Motor neuron (in vitro differentiated cells): ENCODE results near the gene USP17L17. TPM values are rescaled to one million over a fixed set of nuclear protein-coding genes. Genes with fewer than 3 reads are reported as not detected.
"Not testable (repeated sequence)": the region's sequence is repeated elsewhere in the genome, so short reads cannot be mapped to it uniquely, and the experiment has no call there.

Experiments used
- ATAC-seq, 8 experiments: fragments of 200-7000 bp; cut with Tn5 transposase; replicated peaks in 6 of 8; 2 replicates each; pipeline ENCODE4 v1.8.0; 2021; ENCODE audit warnings: mild to moderate bottlenecking in 8 of 8, moderate library complexity in 8 of 8
- H3K27ac ChIP-seq, 2 donors: fragments of 250-450 bp; sonication (Bioruptor Pico); 2 replicates each; pipeline ENCODE4 v1.9.0; 2021; ENCODE audit warnings: antibody characterized with exemption in 2 of 2, mild to moderate bottlenecking in 2 of 2, moderate library complexity in 1 of 2
- H3K4me1 ChIP-seq, 2 donors: fragments of 250-450 bp; sonication (Bioruptor Pico); replicated peaks in 1 of 2; 2 replicates each; pipeline ENCODE4 v1.6.1; 2021; ENCODE audit warnings: antibody characterized with exemption in 2 of 2, mild to moderate bottlenecking in 2 of 2, moderate library complexity in 1 of 2
- H3K4me3 ChIP-seq, 5 donors: fragments of 250-450 bp; sonication (Bioruptor Pico); 2 replicates each; pipeline ENCODE4 v1.9.0; 2021; ENCODE audit warnings: antibody characterized with exemption in 5 of 5, mild to moderate bottlenecking in 5 of 5, moderate library complexity in 4 of 5
- WGBS, 10 experiments: fragments of 450-650 bp; shearing (Covaris generic); methylation state at CpG; one replicate each; pipeline ENCODE4 v1.0.0; 2022; 5-methylcytosine and 5-hydroxymethylcytosine counted together
- in situ Hi-C, 9 experiments: fragments of 400-800 bp; cut with MboI; loops; one replicate each; pipeline ENCODE4 v1.15.0; 2021; ENCODE audit warnings: low sequenced_read_pairs in 9 of 9, low pct_unique_long_range_greater_than_20kb in 2 of 9; ENCODE audit not compliant: unreplicated experiment in 9 of 9
- total RNA-seq, 8 experiments: library from RNA; unstranded; fragments of 300-600 nt; gene quantifications; 2 replicates each; pipeline versions ENCODE4 v1.2.3 to v1.2.4, GENCODE V29; 2022

USP17L17 gene
- total RNA-seq: not detected

- H3K4me1 ChIP-seq, ATAC-seq, H3K4me3 ChIP-seq, H3K27ac ChIP-seq, in situ Hi-C loops: not testable (repeated sequence)
- WGBS, 10 experiments: no CpG with 5 or more reads among the region's 14 CpGs
These were observed at the start of gene USP17L17 for GRCh38 chr4:9243579-9243978. TSS of gene USP17L17 (plus strand) at chr4:9243879. CDS start at chr4:9243879, 0 bp downstream.

DNA sequence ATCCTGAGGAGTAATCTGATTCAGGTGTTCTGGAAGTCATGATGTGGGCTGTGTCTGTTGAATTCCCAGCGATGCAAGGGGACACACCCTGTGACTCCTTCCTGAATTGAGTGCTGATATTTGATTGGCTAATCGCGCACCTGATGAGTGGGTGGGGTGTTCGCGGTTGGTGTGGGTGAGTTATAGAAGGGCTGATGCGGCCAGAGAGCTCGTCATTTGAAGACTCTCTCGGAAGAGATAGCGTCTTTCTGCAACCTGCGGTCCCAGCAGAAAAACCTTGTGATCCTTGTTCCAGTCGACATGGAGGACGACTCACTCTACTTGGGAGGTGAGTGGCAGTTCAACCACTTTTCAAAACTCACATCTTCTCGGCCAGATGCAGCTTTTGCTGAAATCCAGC, 33.3 kb upstream of the USP17L17 start, which contains the start of gene USP17L10:
Gene USP17L10 (plus strand): TSS at position 301 of the 400 bp plus-strand sequence. CDS start 0 bp downstream, at position 301.
- H3K4me3 ChIP-seq, ATAC-seq, H3K4me1 ChIP-seq, in situ Hi-C loops, H3K27ac ChIP-seq: not testable (repeated sequence)
- WGBS, 10 experiments: no CpG with 5 or more reads among the region's 13 CpGs

DNA sequence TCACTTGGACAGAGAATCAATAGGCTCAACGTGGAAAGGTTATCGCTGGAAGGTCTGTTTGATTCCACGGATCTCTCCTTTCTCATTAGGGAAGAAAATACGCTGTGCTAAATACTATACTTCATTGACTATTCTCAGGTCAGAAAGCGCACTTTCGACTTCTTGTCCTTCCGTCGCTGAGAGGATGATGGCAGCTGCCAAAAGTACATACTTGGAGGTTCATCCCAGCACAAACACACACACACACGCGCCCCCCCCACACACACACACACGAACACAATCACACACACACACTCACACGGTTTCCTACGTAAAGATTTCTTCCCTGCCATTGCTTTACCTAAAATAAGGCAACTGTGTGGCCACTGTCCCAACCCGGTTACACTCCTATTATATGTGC, 29.0 kb upstream of the USP17L17 start:
- no CpG with 5 or more reads among the region's 14 CpGs for WGBS, 10 experiments
- in situ Hi-C loops, ATAC-seq: not testable (repeated sequence)

GRCh38 chr4:9215105-9215504, 28.6 kb upstream of the USP17L17 start, which contains the start of gene USP17L11:
TSS of gene USP17L11 (plus strand) at chr4:9215405. CDS start at chr4:9215405, 0 bp downstream.
- WGBS, 10 experiments: no CpG with 5 or more reads among the region's 14 CpGs
- in situ Hi-C loops, ATAC-seq: not testable (repeated sequence)

More for the DNA sequence above, 29.0 kb upstream of the USP17L17 start:
- H3K27ac ChIP-seq, H3K4me3 ChIP-seq, H3K4me1 ChIP-seq: not testable (repeated sequence)

GRCh38 chr4:9219852-9220251, 23.8 kb upstream of the USP17L17 start, which contains the start of gene USP17L12:
TSS of gene USP17L12 (plus strand) at chr4:9220152. CDS start at chr4:9220152, 0 bp downstream.
- H3K27ac ChIP-seq, H3K4me1 ChIP-seq, ATAC-seq, in situ Hi-C loops, H3K4me3 ChIP-seq: not testable (repeated sequence)
- no CpG with 5 or more reads among the region's 13 CpGs for WGBS, 10 experiments

More at GRCh38 chr4:9215105-9215504, 28.6 kb upstream of the USP17L17 start, which contains the start of gene USP17L11:
- not testable (repeated sequence) for H3K4me1 ChIP-seq, H3K27ac ChIP-seq, H3K4me3 ChIP-seq

GRCh38 chr4:9224596-9224995, 19.1 kb upstream of the USP17L17 start, which contains the start of gene USP17L13:
TSS of gene USP17L13 (plus strand) at chr4:9224896. CDS start at chr4:9224896, 0 bp downstream.
- in situ Hi-C loops, H3K4me3 ChIP-seq, H3K4me1 ChIP-seq, H3K27ac ChIP-seq, ATAC-seq: not testable (repeated sequence)
- WGBS, 10 experiments: no CpG with 5 or more reads among the region's 14 CpGs

DNA sequence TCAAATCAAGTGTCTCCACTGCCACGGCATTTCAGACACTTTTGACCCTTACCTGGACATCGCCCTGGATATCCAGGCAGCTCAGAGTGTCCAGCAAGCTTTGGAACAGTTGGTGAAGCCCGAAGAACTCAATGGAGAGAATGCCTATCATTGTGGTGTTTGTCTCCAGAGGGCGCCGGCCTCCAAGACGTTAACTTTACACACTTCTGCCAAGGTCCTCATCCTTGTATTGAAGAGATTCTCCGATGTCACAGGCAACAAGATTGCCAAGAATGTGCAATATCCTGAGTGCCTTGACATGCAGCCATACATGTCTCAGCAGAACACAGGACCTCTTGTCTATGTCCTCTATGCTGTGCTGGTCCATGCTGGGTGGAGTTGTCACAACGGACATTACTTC, 13.4 kb upstream of the USP17L17 start:
- in situ Hi-C loops, H3K27ac ChIP-seq, ATAC-seq, H3K4me3 ChIP-seq, H3K4me1 ChIP-seq: not testable (repeated sequence)
- WGBS, 10 experiments: no CpG with 5 or more reads among the region's 8 CpGs

DNA sequence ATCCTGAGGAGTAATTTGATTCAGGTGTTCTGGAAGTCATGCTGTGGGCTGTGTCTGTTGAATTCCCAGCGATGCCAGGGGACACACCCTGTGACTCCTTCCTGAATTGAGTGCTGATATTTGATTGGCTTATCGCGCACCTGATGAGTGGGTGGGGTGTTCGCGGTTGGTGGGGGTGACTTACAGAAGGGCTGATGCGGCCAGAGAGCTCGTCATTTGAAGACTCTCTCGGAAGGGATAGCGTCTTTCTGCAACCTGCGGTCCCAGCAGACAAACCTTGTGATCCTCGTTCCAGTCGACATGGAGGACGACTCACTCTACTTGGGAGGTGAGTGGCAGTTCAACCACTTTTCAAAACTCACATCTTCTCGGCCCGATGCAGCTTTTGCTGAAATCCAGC, 9.6 kb upstream of the USP17L17 start, which contains the start of gene USP17L15:
Gene USP17L15 (plus strand): TSS at position 301 of the 400 bp plus-strand sequence. CDS start 0 bp downstream, at position 301.
- in situ Hi-C loops, H3K27ac ChIP-seq, H3K4me3 ChIP-seq, ATAC-seq, H3K4me1 ChIP-seq: not testable (repeated sequence)
- no CpG with 5 or more reads among the region's 15 CpGs for WGBS, 10 experiments

DNA sequence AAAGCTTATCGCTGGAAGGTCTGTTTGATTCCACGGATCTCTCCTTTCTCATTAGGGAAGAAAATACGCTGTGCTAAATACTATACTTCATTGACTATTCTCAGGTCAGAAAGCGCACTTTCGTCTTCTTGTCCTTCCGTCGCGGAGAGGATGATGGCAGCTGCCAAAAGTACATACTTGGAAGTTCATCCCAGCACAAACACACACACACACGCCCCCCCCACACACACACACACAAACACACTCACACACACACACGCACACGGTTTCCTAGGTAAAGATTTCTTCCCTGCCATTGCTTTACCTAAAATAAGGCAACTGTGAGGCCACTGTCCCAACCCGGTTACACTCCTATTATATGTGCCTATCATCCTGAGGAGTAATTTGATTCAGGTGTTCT, 5.2 kb upstream of the USP17L17 start:
- H3K4me1 ChIP-seq, ATAC-seq, in situ Hi-C loops, H3K27ac ChIP-seq, H3K4me3 ChIP-seq: not testable (repeated sequence)
- WGBS, 10 experiments: no CpG with 5 or more reads among the region's 12 CpGs

DNA sequence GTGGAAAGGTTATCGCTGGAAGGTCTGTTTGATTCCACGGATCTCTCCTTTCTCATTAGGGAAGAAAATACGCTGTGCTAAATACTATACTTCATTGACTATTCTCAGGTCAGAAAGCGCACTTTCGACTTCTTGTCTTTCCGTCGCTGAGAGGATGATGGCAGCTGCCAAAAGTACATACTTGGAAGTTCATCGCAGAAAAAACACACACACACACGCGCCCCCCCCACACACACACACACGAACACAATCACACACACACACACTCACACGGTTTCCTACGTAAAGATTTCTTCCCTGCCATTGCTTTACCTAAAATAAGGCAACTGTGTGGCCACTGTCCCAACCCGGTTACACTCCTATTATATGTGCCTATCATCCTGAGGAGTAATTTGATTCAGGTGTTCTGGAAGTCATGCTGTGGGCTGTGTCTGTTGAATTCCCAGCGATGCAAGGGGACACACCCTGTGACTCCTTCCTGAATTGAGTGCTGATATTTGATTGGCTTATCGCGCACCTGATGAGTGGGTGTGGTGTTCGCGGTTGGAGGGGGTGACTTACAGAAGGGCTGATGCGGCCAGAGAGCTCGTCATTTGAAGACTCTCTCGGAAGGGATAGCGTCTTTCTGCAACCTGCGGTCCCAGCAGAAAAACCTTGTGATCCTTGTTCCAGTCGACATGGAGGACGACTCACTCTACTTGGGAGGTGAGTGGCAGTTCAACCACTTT, 4.4 kb downstream of the USP17L17 start, which contains the start of gene USP17L18:
Gene USP17L18 (plus strand): TSS at position 678 of the 728 bp plus-strand sequence. CDS start 0 bp downstream, at position 678.
- WGBS, 10 experiments: no CpG with 5 or more reads among the region's 26 CpGs
- H3K4me1 ChIP-seq, H3K27ac ChIP-seq, in situ Hi-C loops, H3K4me3 ChIP-seq, ATAC-seq: not testable (repeated sequence)

GRCh38 chr4:9253078-9253477, 9.4 kb downstream of the USP17L17 start, which contains the start of gene USP17L19:
TSS of gene USP17L19 (plus strand) at chr4:9253378. CDS start at chr4:9253378, 0 bp downstream.
- not testable (repeated sequence) for ATAC-seq

DNA sequence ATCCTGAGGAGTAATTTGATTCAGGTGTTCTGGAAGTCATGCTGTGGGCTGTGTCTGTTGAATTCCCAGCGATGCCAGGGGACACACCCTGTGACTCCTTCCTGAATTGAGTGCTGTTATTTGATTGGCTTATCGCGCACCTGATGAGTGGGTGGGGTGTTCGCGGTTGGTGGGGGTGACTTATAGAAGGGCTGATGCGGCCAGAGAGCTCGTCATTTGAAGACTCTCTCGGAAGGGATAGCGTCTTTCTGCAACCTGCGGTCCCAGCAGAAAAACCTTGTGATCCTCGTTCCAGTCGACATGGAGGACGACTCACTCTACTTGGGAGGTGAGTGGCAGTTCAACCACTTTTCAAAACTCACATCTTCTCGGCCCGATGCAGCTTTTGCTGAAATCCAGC, 14.1 kb downstream of the USP17L17 start, which contains the start of gene USP17L20:
Gene USP17L20 (plus strand): TSS at position 301 of the 400 bp plus-strand sequence. CDS start 0 bp downstream, at position 301.
- in situ Hi-C loops, H3K27ac ChIP-seq, H3K4me1 ChIP-seq, ATAC-seq, H3K4me3 ChIP-seq: not testable (repeated sequence)
- no CpG with 5 or more reads among the region's 15 CpGs for WGBS, 10 experiments

More at GRCh38 chr4:9253078-9253477, 9.4 kb downstream of the USP17L17 start, which contains the start of gene USP17L19:
- H3K27ac ChIP-seq, H3K4me3 ChIP-seq, in situ Hi-C loops, H3K4me1 ChIP-seq: not testable (repeated sequence)
- WGBS, 10 experiments: no CpG with 5 or more reads among the region's 13 CpGs

DNA sequence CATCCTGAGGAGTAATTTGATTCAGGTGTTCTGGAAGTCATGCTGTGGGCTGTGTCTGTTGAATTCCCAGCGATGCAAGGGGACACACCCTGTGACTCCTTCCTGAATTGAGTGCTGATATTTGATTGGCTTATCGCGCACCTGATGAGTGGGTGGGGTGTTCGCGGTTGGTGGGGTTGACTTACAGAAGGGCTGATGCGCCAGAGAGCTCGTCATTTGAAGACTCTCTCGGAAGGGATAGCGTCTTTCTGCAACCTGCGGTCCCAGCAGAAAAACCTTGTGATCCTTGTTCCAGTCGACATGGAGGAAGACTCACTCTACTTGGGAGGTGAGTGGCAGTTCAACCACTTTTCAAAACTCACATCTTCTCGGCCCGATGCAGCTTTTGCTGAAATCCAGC, 18.9 kb downstream of the USP17L17 start, which contains the start of gene USP17L21:
Gene USP17L21 (plus strand): TSS at position 301 of the 400 bp plus-strand sequence. CDS start 0 bp downstream, at position 301.
- WGBS, 10 experiments: no CpG with 5 or more reads among the region's 13 CpGs
- H3K27ac ChIP-seq, in situ Hi-C loops, H3K4me3 ChIP-seq, H3K4me1 ChIP-seq, ATAC-seq: not testable (repeated sequence)
